DND-41 (cell line): ENCODE measurements around the gene DDIT3.

Source experiments
- EZH2 ChIP-seq: IDR thresholded peaks from 3 replicates; pipeline ENCODE4 v1.6.1; 2012; ENCODE audit warnings: borderline replicate concordance, low read depth, mild to moderate bottlenecking, moderate library complexity, low read length, inconsistent platforms; ENCODE audit not compliant: severe bottlenecking
- TF ChIP-seq, protein P1 (sequence below): IDR thresholded peaks from 2 replicates; pipeline ENCODE4 v1.5.1; 2012; ENCODE audit warnings: borderline replicate concordance, low read length, moderate library complexity, mild to moderate bottlenecking; ENCODE audit not compliant: poor library complexity, severe bottlenecking; ENCODE audit errors: extremely low read depth

GRCh38 chr12:57553343-57554202 is 33.3 kb upstream of the DDIT3 start:
- TF ChIP-seq, protein P1, sequence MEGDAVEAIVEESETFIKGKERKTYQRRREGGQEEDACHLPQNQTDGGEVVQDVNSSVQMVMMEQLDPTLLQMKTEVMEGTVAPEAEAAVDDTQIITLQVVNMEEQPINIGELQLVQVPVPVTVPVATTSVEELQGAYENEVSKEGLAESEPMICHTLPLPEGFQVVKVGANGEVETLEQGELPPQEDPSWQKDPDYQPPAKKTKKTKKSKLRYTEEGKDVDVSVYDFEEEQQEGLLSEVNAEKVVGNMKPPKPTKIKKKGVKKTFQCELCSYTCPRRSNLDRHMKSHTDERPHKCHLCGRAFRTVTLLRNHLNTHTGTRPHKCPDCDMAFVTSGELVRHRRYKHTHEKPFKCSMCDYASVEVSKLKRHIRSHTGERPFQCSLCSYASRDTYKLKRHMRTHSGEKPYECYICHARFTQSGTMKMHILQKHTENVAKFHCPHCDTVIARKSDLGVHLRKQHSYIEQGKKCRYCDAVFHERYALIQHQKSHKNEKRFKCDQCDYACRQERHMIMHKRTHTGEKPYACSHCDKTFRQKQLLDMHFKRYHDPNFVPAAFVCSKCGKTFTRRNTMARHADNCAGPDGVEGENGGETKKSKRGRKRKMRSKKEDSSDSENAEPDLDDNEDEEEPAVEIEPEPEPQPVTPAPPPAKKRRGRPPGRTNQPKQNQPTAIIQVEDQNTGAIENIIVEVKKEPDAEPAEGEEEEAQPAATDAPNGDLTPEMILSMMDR: no peak
- TF ChIP-seq EZH2: no peak
